GM18511 (cell line): ENCODE results near the gene DNAJC22.

Source experiments
- ATAC-seq: cut with Tn5 transposase; IDR thresholded peaks from one replicate; pipeline ENCODE4 v1.9.1; 2021; ENCODE audit warnings: mild to moderate bottlenecking, moderate library complexity; ENCODE audit not compliant: unreplicated experiment

Gene DNAJC22

DNA sequence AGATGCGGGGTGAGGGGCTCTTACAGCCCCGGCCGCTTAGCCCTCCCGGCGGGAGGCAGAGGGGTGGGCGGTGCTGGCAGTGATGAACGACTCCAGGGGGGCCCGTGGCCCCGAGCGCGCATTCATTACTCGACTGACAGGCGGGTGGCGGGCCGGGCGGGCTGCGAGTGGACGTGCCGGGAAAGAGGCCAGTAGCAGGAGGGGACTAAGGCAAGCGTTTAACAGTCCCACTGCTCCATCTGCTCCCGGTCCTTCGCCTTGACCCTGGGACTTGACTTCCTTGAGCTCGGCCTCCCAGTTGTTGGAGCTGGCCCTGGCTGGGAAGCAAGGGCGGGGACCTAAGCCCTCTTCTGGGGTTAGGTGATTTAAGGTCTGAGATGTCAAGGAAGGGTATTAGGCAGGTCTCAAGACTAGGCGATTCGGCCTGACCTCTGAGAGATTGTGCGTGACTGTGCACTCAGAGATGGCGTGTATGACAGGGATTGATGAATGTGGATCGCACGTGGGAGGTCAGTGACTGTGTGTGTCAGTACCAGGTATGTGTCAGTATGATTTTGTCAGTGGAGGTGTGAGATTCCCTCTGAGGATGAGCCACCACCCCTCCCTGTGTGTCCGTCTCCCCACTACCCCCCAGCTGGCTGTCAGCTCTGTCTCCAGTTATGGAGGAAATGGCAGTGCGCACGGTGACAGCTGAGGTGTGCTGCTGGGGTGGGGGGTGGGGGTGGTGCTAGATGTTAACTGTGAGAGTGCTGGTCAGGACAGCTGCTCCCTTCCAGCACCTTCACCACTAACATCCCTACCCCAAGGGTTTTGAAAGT, 3.6 kb upstream of the DNAJC22 start:
- ATAC-seq, result no peak

DNA sequence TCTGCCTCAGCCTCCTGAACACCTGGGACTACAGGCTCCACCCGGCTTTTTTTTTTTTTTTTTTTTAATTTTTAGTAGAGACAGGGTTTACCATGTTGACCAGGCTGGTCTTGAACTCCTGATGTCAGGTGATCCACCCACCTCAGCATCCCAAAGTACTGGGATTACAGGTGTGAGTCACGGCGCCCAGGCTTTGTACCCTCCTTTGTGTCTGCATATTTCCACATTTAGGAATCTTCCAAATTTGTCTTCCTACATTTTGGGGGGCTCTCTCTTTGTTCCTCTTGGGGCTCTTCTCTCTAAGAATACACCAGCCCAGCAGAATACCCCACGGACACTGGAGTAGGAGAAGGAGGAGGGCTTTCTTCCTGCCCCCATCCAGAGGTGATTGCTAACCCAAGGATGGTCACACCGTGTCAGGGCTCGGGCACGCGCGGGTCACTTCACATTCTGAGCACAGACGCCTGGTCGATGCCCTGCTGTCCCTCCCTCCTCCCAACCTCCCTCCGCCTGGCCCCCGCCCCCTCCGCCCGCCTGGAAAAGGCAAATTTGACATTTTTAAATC, 2.1 kb upstream of the DNAJC22 start:
- ATAC-seq, result no peak

DNA sequence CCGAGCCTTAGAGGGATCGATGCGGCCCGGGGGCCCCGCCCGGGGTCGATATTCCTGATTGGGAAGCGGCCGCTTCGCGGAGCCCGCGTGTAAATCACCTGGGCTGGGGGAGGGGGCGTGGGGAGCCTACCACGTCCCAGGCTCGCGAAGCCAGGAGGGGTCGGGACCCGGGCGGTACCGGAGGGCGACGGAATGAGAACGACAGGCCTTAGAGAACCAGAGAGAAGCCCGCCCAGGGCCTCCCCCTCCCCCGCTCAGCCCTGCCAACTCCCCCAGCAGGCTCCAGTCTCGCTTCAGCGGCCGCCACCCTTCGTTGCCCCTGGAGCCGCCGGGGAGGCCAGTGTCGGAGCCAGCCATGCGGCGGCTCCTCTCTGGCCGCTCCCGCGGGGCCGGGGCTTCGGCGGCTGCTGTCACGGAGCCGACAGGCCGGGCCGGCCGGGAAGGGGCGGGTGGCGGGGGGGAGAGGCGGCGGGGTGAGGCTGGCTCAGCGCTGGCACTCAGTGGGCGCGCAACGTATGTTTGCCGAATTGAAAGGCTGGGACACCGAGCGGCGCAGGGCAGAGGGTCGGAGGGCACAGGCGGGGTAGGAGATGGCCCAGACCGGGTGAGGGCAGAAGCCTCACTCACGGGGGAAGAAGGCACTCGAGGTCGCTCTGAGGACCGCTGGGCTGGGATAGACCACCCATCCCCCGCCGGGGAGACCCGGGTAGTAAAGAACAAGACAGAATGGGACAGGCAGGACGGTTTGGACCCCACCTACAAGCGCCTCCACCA, 1.4 kb upstream of the DNAJC22 start:
- peak; percentile 51 for ATAC-seq

DNA sequence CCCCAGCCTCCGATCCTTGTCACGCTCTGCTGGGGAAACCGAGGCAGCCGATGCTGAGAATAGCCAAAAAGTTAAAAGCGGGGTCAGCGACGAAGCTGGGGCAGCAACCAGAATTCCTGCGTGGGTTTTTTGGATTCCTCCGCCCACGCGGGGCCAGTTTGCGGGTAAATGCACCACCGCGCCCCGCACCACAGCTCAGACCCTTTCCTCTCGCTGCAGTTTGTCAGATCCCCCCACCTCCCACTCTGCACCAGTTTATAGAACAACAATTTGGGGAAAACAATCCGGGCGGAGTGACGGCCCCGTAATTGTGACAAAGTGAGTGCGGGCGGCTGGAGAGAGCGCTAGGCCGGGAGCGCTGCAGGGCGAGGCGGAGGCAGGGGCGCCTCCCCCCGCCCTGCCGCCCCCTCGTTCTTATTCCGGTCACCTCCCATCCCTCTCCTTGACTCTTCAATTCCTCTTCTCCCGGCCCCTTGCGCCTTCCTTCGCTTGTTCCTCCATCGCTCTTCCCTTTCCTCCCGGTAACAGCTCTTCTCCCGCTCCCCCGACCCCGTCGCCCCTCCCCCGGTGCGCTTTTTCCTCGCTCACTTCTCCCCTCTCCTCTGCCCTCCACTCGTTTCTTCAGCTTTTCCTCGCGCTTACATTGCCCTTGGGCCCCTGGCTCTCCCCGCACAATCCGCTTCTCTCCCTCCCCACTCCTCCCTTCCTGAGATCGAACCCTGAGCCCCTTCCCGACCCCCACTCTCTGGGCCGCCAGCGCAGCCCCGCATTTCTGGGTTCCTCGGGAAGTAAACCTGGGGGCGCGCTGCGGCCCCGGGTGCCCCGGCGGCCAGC, 646 bp upstream of the DNAJC22 start:
- no peak for ATAC-seq

DNA sequence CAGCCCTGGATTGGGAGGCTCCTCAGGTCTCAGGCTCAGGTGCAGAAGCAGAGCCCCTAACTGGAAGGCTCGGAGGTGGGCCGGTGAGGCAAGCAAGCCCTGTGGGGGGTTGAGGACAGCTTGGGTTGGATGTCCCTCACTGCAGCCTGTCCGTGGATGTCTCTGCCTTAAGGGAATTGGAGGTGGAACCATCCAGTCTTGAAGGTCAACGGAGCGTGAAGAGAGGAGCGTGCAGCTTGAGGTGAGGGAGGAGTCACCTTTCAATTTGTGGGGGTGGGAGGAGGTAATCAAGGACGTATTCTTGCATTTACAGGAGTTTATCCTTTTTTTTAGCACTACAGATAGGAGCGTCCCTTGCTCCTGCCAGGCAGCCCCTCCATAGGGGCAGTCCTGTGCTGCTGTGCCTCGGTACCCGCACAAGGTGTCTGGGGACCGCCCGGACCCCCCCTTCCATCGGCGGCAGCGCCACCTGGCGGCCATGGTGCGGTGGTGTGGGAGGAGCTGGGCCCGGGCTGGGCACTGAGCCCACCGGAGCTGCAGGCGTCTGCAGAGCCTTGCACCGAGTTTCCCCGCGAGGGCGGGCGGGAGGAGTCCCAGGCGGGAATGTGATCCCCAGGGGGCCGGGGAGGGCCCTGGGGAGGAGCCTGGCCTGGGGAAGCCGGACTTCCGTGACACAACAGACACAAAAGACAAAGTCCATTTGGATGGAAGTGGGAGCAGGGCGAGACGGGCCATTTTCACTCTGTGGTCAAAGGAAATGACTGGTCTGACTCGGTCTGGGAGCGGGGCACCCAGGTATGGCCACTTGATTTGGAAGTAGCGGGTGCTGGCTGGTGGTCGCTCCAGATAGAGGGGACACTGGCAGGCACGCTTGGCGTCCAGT, 864 bp downstream of the DNAJC22 start:
- no peak for ATAC-seq

DNA sequence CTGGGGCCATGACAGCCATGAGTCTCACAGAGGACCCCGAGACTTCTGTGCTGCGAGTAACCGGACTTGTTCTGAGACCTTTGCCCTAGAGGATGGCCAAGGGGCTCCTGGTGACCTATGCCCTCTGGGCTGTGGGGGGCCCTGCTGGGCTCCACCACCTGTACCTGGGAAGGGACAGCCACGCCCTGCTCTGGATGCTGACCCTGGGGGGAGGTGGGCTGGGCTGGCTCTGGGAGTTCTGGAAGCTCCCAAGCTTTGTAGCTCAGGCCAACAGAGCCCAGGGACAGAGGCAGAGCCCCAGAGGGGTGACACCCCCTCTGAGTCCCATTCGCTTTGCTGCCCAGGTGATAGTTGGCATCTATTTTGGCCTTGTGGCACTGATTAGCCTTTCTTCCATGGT, 2.1 kb downstream of the DNAJC22 start:
- no peak for ATAC-seq

DNA sequence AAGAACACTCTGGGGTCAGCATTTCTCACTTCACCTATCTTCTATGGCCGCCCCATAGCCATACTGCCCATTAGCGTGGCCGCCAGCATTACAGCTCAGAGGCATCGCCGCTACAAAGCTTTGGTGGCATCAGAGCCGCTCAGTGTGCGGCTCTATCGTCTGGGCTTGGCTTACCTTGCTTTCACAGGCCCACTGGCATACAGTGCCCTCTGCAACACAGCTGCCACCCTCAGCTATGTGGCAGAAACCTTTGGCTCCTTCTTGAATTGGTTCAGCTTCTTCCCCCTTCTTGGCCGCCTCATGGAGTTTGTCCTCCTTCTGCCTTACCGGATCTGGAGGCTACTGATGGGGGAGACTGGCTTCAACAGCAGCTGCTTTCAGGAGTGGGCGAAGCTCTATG, 2.6 kb downstream of the DNAJC22 start:
- no peak for ATAC-seq

DNA sequence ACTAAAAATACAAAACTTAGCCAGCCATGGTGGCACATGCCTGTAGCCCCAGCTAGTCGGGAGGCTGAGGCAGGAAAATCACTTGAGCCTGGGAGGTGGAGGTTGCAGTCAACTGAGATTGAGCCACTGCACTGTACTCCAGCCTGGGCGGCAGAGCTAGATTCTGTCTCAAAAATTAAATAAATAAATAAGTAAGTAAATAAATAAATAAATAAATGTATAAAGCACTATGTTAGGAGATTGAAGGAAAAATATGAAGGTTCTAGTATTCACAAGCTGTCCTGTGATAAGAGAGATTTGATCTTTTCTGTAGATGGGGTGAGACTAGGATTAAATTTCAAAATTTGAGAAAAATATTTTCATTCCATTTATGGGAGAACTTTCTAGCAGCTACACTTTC, 5.7 kb downstream of the DNAJC22 start:
- no peak for ATAC-seq

DNA sequence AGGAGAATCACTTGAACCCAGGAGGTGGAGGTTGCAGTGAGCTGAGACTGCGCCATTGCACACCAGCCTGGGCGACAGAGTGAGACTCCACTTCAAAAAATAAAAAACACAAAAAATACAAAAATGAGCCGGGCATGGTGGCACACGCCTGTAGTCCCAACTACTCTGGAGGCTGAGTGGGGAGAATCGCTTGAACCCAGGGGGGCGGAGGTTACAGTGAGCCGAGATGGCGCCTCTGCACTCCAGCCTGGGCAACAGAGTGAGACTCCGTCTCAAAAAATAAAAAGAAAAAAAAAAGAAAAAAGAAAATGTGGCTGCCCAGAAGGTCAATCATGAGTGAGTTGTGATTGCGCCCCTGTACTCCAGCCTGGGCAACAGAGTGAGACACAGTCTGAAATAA, 9.2 kb downstream of the DNAJC22 start:
- no peak for ATAC-seq

DNA sequence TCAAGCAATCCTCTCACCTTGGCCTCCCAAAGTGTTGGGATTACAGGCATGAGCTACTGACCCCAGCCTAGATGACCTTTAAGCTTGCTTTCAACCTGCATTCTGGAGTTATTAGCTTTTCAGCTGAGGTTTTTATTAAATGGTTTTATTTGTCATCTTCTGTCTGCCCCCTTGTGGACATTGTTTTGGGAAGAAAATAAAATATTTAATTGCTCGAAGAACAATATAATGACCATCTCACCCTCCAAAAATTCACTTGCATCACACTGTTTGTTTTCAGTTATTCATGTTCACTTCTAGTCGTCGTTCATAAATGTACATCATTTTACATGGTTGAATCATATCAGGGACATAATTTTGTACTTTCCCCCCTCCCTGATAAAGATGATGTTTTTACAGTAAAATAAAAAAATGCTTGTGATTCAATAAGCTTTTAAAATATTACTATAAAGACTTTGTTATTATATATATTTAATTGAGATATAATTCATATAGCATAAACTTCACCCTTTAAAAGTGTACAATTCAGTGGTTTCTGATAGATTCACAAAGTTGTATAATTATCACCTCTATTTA, 10.5 kb downstream of the DNAJC22 start:
- no peak for ATAC-seq

DNA sequence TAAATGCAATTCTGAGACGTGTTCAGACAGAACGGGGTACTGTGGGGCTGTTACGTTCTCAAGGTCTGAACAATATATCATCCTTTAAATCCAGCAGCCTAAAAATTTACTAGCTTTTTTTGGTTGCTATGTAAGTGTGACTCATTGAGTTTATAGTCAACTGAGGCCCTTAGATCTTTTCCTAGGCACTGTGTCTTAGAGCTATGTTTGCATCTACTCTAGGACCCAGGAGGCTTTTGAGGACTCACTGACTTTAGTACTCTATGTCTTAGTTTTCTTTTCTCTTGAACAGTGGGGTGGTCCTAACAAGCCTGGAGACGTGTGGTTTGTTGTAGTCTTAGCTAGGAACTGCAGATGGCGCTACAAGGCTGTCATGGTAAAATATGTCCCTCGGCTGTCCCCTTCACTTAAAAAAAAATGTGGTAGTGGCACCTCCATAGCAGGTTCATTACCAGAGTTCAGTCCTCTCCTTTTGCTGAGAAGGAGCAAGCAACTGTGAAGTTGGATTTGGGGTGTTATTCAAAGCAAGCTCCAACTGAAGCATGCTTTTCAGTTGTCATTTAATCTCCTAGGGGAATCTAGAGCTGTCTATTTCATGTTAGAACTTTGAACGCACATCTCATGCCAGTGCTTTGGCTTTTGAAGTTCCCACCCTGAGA, 11.9 kb downstream of the DNAJC22 start:
- no peak for ATAC-seq

DNA sequence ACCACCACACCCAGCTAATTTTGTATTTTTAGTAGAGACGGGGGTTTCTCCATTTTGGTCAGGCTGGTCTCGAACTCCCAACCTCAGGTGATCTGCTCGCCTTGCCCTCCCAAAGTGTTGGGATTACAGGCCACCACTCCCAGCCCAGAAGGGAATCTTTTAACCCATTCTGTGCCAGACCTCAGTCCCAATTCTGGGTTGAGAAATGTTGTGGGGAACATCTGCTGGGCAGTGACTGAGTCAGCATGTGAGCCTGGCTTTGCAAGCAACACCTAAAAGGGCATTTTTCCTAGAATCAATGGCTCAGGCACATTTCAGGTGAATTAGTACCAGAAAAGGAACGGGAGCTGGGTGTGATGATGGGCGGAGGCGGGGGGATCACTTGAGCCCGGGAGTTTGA, 13.0 kb downstream of the DNAJC22 start:
- no peak for ATAC-seq

DNA sequence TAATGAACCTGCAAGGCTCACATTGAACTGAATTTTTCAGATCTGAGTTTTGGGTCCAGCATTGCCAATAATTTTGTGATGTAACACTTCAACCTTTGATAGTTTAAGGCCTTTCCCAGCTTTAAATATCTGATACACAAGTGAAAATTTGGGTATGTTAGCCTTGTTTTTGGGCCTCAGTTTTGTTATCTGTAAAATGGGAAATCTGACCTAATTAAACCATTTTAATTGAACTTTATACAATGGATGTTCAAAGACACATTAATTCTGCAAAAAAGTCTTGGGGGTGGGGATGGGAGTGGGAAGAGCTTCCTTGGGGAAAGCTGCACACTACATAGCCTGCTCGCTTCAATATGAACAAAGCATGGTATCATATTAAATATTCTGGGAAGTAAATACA, 15.4 kb downstream of the DNAJC22 start:
- ATAC-seq, result no peak

DNA sequence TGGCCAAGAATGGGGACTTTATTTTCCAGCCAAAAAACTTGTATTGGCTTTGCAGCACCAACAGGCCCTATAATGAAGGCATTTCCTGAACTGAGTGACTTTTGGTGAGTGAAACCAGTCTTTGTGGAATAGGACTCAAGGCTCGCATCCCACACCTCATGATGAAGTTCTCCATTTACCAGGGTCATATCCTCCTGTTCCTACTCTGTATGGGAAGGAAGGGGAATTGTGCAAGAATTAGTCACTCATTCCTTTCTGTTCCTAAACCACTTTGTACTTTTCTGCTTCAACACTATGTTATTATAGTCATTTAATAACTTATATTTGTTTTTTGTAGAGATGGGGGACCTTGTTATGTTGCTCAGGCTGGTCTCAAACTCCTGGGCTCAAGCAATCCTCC, 18.3 kb downstream of the DNAJC22 start:
- ATAC-seq, result no peak

DNA sequence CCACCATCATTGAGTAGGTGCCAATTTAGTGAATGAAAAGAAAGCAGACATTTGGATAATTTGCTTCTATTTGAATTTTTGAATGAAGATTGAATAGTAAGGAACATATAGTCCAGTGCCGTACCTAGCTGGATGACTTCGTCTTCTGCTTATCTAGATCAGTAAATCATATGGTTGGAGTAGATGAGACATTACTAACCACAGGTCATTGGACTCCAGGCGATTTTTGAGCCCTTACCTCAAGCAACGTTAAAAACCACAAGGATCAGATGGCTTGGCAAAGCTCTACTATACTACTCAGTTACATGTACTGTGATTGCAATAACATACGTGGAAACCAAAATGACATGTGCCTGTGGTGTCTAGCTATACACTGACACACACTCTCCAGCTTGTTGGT, 18.9 kb downstream of the DNAJC22 start:
- ATAC-seq, result no peak

DNA sequence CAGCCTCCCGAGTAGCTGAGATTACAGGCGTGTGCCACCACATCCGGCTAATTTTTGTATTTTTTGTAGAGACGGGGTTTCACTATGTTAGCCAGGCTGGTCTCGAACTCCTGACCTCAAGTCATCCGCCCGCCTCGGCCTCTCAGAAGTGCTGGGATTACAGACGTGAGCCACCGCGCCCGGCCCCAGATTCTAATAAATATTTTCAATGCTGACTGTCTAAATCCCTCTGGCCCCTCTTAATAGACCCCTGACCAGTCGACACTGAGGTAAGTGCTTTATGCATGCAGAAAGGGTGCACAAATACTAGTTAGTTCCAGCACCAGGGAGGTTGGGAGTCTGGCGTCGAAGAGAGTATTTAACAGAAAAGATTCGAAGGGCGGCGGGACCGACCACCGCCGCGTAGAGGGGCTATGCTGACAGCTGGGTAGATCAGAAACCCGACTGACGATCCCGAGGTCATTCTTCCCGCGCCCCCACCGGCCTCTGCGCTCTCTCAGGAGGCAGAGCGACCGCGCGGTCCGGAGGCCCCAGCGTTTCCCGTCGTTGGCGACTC, 19.5 kb downstream of the DNAJC22 start:
- ATAC-seq, result peak; percentile 20

DNA sequence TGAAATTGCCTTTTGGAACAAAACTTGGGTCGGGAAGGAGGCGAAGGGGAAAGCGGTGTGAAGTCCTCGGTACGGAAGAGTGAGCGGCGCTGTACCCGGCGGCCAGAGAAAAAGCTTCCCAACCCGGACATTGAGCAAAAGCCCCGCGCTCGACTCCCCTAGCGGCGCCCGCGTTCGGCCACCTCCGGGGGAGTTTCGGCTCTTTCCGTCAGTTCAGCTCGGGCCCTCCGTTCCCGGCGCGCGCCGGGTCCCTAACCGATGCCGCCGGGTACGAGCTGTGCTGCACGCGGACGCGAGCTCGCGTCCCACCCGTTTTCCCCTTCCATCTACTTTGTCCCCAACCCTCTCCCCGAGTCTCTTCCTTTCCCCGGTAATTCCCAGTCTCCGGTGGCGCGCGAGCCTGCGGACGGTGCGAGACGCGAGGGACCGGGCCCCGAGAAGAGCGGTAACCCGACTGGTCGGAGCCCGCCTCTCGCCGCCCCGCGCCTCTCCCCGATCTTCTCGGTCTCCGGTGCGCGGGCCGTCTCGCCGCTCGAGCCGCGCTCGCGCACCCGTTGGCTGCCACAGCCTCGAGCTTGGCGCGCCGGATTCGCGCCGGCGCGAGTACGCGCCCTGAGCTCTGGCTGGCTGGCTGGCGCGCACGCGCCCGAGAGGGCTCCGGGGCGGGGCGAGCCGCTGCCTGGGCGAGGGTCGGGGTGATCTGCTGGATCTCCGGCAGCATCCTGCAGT, 20.1 kb downstream of the DNAJC22 start:
- peak; percentile 79 for ATAC-seq
